GM12892 (cell line): ENCODE data around the gene CAMKMT.
A peak's percentile ranks its signal among the peaks of the same experiment; 100 is the strongest.

Experiments
- DNase-seq: peaks from one replicate; pipeline ENCODE4 v3.0.0; 2011; ENCODE audit not compliant: insufficient read length
- FAIRE-seq: peaks from 2 replicates; lab custom pipeline; 2011; peaks lifted over from hg19 to GRCh38; lab: Jason Lieb, UNC
- POLR2A ChIP-seq: IDR thresholded peaks from 2 replicates; pipeline ENCODE4 v1.6.1; 2011; ENCODE audit warnings: low read depth, low read length, control low read depth
- POLR2AphosphoS5 ChIP-seq: IDR thresholded peaks from 2 replicates; pipeline ENCODE4 v1.6.1; 2011; ENCODE audit warnings: low read depth, low read length, control low read depth
- TAF1 ChIP-seq: IDR thresholded peaks from 2 replicates; pipeline ENCODE4 v1.6.1; 2011; ENCODE audit warnings: low read depth, mild to moderate bottlenecking, control low read depth, low read length, borderline replicate concordance

CAMKMT gene

DNA sequence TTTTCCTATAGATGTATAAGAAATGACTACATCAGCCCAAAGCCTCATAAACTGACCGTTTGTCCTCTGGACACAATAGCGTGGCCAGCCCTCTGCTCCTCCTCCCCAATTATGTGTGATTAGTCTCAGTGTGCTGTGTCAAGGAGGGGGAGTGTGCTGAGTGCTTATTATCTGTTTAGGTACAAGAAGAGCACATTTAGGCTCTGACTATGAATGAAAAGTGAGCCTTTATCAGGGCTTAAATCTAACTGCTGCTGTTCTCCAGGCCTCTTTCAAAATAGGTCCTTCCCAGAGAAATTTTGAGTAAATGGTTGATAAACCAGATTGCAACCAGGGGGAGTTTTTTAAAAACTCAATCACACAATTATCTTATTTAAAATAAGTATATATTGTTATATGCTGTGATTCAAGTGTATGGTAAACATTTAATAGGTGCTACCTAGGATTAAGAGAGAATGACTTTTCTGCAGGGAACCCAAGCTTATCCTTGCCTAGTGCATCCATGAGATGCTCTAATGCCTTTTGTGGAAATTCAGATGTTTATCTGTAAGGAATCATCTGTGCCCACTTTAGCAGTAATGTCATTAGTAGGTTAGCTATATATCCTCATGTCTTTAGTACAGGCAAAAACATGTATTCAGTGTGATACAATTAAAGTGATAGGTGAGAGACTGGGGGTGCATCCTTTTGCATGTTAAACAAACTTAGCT, 411.1 kb downstream of the CAMKMT start:
- no peak for FAIRE-seq
- no peak for TF ChIP-seq POLR2AphosphoS5
- no peak for TF ChIP-seq TAF1
- no peak for TF ChIP-seq POLR2A
- no peak for DNase-seq

DNA sequence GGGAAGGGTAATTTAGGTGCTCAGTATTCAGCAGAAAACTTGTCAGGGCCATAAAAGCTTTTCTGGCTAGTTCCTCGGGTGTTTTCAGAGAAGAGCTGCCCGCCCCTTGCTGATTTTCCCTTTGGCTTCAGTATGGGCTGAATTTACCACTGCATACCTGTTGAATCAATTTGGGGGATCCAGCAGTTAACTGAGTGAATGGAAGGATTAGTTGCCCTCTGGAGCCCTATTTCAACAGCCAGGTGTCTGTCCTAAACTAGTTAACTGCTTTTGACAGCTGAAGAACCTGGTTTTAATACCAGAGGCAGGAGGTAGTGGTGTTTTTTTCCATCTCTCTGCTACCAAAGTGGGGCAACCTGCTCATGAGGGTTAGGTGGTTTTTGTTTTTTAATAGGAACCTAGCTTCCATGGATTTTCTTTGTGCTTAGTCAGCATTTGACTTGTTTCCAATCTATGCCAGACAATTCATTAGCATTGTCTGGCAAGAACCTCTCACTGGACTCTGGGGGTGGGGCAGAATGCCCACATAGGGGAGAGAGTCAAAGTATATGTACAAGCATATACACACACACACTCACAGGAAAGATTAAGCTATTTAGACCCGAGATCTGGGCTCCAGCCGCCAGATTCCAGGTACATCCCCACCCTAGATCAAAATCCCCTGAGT, 413.2 kb downstream of the CAMKMT start:
- TF ChIP-seq POLR2AphosphoS5 (no peak), TAF1 (no peak), POLR2A (no peak)
- no peak for FAIRE-seq
- DNase-seq: no peak

DNA sequence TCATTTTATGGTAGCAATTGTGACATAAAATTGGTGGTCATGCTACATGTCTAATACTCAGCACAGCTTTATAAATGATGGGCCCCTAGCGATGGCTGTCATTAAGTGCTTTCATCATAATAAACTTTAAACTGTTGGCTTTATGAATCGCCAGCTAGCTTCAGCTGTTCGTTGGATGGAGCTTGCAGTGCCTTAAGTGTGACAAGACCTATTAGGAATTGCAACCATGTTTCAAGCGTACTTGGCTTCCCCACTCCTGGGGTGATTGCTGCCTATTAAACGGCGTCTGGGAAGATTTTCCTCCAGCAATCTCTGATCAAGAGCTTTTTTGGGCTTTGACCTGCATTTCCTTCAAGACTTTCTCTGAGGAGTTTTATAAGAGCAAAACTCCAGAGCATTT, 415.3 kb downstream of the CAMKMT start:
- peak; percentile 53 for FAIRE-seq
- TF ChIP-seq POLR2AphosphoS5 (no peak), TAF1 (no peak), POLR2A (no peak)
- DNase-seq: no peak

DNA sequence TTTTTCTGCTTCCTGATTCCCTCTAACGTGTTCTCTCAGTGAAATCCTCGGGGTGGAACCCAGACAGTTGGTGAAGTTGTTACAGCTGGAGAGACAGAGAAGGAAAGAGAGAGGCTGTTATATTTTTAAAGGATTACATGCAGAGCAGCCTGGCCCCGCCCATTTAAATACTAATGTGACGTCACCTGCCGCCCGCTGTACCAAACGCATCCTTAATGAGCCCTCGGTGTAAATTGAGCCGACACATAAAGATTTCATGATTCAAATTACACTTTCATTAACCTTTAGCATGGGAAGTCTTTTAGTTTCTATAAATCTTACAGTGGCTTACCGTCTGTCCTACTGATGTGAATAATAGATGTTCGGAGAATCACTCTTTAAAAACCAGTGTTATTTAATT, 415.8 kb downstream of the CAMKMT start:
- TF ChIP-seq TAF1 (no peak), POLR2AphosphoS5 (no peak), POLR2A (no peak)

DNA sequence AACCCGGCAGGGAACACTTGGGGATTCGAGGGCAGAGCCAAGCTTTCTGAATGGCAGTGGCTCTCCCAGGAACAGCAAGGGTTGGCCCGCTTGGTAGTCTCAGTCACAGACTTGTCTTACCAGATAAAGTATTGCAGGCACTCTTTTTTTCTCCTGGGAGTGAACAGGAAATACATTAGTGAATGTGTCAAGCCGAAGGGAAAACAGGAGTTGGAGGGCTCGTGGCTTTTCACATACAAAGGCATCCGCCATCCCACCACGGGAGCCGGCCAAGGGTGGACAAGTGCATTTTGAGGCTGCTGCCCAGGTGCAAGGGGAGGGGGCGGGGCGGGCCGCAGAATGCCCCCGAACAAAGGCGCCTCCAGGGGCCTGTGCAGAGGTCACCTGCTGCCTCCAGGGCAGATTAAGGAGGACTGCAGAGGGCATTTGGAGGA, 416.5 kb downstream of the CAMKMT start:
- DNase-seq (no peak), FAIRE-seq (no peak)
- no peak for TF ChIP-seq POLR2AphosphoS5
- no peak for TF ChIP-seq TAF1
- no peak for TF ChIP-seq POLR2A

More for the DNA sequence above, 415.8 kb downstream of the CAMKMT start:
- FAIRE-seq: no peak
- DNase-seq: no peak

DNA sequence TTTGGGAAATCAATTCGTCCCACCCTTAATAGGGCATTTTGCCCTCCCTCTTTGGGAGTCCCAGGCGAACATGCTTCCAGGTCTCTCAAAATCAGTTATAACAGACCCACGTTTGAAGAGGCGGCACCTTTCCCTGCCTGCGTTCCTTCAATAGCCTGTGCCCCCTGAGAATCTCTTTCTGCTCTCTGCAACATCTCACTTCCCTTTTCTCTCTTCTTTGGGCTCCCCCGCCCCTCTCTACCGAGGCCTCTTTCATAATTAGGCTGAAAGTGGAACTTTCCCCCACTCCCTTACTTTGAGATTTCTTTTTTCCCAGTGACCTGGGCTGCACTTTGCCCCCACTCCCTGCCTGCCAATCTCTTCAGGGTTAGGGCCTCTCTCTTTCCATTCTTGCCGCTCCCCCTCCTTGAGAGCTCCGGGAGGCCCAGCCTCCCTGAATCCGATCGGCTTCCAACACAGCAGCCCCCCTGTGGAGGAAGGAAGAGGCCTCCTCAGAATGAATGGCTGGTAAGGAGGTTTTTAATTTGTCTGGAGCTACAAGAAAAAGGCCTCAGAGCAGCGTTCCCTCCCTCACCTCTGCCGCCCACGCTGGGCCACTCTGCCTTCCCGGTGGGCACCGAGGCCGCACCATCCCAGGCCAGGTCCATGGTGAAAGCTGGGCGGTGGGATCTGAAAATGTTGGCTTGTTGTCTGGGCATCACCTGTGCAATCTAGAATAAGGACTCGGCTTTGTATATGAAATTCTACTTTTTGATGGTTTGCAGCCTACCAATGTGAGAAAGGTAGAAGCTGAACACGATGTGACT, 417.1 kb downstream of the CAMKMT start:
- DNase-seq (peak; percentile 80), FAIRE-seq (peak; percentile 86)
- no peak for TF ChIP-seq POLR2A
- TF ChIP-seq TAF1: no peak
- TF ChIP-seq POLR2AphosphoS5: no peak

DNA sequence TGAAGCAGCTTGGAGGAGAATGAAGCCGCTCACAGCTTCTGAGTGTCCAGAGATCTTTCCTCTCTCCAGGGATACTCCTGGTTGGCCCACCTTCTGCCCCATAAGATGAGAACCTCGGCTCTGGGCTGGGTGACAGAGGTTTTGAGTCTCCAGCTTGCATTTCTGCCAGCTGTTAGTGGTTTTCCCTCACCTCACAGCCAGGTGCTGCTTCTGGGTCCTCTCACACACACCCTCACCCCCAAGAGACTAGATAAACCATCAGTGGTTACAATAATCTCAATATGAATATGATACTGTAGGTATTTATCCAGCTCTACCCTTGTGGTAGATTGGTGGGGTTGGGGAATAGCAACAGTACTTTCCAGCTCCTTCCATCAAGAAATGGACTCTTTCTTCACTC, 418.0 kb downstream of the CAMKMT start:
- FAIRE-seq: no peak
- DNase-seq: no peak
- TF ChIP-seq POLR2A (no peak), POLR2AphosphoS5 (no peak), TAF1 (no peak)

DNA sequence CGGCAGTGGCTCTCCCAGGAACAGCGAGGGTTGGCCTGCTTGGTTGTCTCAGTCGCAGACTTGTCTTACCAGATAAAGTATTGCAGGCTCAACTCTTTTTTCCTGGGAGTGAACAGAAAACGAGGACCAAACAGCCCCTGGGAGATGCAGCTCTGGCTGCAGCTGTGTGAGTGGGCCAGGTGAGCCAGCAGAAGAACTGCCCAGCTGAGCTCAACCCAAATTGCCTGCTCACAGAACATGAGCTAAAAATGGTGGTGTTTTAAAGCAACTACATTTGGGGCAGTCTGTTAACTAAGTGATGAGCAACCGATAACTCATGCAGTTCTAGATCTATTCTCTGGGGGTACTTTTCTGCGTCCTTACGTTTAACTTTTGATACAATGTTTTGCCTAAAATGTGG, 418.7 kb downstream of the CAMKMT start:
- DNase-seq (no peak), FAIRE-seq (no peak)
- TF ChIP-seq POLR2AphosphoS5 (no peak), TAF1 (no peak), POLR2A (no peak)

DNA sequence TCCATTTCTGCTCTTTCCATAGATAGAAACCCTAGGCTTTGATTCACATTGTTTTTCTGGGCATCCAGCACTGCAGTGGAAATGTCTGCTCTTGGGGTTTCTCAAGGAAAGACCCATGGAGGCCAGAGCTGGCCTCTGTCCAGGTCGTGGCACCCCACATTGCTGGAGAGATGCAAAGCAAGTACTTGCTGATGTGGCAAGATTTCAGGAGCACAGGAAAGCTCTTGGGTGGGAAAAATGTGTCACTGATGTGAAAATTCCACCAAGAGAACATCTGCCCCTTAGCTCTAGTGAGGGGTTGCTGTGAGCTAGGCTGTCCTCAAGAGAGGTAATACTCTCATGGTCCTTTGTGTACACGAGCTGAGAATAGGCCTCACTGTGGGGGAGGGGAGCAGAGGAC, 423.7 kb downstream of the CAMKMT start:
- no peak for DNase-seq
- TF ChIP-seq TAF1: no peak
- TF ChIP-seq POLR2A: no peak
- FAIRE-seq: no peak

DNA sequence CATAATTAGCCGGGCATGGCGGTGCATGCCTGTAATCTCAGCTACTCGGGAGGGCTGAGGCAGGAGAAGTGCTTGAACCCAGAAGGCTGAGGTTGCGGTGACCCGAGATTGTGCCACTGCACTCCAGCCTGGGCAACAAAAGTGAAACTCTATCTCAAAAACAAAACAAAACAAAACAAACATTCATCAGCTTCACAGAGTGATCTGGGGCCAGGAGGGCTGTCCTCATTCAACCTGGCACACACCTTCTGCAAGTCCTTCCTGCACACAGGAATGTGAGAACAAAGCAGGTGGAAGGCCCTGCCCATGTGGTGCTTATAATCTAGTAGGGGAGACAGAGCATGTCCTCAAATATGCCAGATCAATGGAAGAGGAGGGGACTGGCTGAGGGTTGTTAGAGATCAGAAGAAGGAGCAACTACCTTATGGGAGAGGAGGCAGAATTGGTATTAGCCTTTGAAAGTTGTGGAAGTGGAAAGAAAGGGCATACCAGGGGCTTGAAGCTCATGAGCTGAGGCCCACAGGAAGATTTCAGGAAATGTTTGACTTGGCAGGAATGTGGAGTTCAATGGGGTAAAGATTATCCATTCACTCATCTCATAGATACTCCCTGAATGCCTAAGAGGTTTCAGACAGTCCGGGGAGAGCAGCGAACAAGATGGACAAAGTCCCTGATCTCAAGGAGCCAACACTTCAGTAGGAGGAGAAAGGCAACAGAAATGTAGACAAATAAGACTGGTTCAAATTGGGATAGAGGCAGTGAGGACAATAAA, 424.5 kb downstream of the CAMKMT start:
- FAIRE-seq (no peak), DNase-seq (no peak)
- TF ChIP-seq TAF1: no peak
- no peak for TF ChIP-seq POLR2A
- no peak for TF ChIP-seq POLR2AphosphoS5

DNA sequence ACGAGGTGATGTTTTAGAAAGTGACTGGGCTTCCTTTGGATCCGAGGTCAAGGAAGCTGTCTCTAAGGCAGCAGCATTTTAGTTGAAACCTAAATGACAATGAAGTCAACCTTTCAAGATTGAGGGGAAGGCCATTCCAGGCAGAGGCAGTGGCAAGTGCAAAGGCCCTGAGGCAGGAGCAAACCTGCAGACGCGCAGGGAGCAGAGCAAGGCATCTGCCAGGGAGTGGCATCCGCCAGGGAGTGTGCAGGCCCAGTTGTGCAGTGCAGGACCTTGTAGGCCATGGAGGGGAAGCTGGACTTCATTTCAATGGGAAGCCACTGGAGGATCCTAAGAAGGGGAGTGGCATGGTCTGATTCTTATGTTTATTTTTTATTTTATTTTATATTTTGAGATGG, 425.1 kb downstream of the CAMKMT start:
- TF ChIP-seq POLR2A (no peak), TAF1 (no peak), POLR2AphosphoS5 (no peak)
- FAIRE-seq (no peak), DNase-seq (no peak)
